ENCODE measurements around the gene ROPN1L.
A peak's percentile ranks its signal among the peaks of the same experiment; 100 is the strongest.

- peak; percentile 50 for TF ChIP-seq CTCF (IDR thresholded peaks at IDR 0.05; ENCODE audit: insufficient read depth, low read length, poor library complexity, severe bottlenecking)
- TF ChIP-seq EZH2phosphoT487 (conservative IDR thresholded peaks at IDR 0.05; ENCODE audit: low read length): no peak
These were observed 11.2 kb downstream of the ROPN1L start for GRCh38 chr5:10452768-10453331.
